Stimulated activated CD4-positive, alpha-beta T cell treated with anti-CD3 and anti-CD28 coated beads, Interleukin-4, amount 100 ng/mL, for 48 hours (primary cell): ENCODE results near the gene C6orf89.
"Not testable (repeated sequence)": the region's sequence is repeated elsewhere in the genome, so short reads cannot be mapped to it uniquely, and the experiment has no call there.

Experiments
- DNase-seq, 2 donors: peaks; one replicate each; pipeline ENCODE4 v3.0.0-alpha.2; 2020; ENCODE audit warnings: low read depth in 2 of 2

Gene C6orf89

DNA sequence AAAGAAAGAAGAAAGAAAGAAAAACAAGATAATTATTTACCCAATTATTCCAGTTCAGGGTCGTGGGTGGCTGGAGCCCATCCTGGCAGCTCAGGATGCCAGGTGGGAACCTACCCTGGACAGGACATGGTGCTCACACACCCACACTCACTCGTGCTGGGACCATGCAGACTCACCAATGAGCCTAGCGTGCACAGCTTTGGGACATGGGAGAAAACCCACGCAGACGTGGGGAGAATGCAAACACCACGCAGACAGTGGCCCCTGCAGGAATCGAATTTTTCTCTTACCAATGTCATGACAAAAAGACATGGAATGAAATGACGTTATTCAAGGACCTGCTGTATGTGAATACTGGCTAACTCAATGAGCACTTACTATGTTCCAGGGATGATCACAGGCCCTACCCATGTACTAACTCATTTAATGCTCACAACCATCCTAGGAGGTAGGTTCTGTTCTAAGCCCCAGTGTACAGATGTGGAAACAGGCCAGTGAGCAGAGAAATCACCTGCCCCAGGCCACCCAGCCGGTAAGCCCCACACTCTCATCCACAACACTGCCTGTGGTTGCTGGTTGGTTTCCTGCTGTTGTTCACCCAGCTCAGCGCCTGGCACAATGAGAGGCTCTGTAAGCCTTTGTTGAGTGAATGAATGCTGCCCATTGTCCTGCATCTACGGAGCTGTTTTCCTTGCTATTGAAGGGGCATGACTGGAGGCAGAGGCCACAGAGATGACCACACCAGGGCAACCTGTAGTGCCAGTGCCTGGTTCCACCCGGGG, 62.0 kb downstream of the C6orf89 start:
- DNase-seq: no peak

DNA sequence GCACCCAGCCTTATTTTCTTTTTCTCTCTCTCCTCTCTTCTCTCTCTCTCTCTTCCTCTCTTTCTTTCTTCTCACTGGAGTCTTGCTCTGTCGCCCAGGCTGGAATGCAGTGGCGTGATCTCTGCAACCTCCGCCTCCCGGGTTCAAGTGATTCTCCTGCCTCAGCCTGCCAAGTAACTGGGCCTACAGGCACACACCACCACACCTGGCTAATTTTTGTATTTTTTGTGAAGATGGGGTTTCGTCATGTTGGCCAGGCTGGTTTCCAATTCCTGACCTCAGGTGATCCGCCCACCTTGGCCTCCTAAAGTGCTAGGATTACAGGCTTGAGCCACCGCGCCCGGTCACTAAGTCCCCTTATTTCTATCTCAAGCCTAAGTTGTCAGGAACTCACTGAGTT, 63.3 kb downstream of the C6orf89 start:
- not testable (repeated sequence) for DNase-seq

DNA sequence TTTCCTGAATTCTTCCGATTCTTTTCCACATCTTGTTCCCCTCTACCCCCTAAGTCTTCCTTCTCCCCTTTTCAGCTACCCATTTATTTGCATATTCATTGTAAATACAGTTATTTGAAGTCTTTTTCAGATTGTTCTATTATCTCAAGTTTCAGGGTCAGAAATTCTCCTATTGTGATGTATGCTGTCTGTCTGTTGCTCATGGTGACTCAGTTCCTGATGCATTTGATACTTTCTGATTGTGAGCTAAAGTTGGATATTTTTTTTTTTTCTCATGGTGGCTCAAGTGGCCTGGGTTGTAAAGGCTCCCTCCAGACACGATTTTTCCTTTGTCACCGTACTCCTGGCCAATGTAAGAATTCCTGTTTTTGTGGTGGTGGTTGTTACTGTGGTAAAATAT, 63.9 kb downstream of the C6orf89 start:
- no peak for DNase-seq

DNA sequence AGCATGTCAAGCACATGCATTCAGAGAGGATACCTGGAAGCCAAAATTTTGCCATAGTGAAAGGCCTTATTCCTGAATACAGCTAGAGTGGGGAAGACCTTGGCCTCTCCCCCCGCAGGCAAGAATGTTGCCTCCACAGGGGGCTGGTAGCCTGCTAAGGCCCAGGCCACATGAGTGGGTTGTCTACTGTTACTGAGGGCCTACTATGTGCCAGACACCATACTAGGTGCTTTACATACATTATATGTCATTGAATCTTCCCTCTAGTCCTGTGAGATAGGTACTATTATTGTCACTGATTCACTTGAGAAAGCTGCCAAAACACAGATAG, 68.1 kb downstream of the C6orf89 start:
- no peak for DNase-seq

DNA sequence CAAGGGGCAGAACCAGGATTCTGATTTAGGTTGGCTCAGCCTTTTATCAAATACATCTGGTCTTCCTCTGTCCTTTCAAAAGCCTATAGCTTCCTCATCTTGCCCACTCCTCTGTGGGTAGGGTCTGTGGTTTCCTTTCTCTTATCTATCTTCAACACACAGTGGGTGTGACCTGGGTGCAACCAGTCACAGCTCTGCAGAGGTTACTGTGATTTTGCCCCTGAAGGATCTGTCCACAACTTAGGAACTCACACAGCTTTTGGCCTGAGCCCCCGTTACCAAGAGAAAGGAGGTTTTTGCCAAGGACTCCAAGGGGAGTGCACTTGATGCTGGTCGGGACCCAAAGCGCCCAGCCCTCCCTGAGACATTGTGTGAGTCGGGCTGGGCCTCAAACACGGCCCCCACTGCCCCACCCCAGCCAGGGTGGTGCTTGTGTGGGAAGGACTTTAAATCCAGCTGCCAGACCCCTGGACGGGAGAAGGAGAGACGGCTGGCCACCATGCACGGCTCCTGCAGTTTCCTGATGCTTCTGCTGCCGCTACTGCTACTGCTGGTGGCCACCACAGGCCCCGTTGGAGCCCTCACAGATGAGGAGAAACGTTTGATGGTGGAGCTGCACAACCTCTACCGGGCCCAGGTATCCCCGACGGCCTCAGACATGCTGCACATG, 68.6 kb downstream of the C6orf89 start, which contains the start of gene PI16:
Gene PI16 (plus strand): TSS at position 477 of the 670 bp plus-strand sequence. CDS start 23 bp downstream, at position 500.
- no peak for DNase-seq

DNA sequence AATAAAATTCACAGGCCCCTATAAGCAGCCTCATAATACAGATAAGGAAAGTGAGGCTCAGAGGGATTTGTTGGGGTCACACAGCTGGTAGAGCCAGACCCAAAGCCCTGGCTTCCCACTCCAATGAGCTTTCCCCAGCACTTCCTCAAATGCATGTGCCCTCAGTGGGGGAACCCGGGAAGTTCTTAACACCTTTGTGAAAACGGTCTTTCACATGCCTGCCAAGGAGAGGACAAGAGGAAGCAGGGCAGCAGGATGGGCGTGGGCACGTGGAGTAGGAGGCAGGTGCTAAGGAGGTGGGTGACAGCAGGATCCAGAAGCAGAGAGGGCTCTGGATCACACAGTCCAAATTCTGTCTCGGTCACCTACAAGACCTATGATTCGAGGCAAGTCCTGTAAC, 69.4 kb downstream of the C6orf89 start:
- no peak for DNase-seq

DNA sequence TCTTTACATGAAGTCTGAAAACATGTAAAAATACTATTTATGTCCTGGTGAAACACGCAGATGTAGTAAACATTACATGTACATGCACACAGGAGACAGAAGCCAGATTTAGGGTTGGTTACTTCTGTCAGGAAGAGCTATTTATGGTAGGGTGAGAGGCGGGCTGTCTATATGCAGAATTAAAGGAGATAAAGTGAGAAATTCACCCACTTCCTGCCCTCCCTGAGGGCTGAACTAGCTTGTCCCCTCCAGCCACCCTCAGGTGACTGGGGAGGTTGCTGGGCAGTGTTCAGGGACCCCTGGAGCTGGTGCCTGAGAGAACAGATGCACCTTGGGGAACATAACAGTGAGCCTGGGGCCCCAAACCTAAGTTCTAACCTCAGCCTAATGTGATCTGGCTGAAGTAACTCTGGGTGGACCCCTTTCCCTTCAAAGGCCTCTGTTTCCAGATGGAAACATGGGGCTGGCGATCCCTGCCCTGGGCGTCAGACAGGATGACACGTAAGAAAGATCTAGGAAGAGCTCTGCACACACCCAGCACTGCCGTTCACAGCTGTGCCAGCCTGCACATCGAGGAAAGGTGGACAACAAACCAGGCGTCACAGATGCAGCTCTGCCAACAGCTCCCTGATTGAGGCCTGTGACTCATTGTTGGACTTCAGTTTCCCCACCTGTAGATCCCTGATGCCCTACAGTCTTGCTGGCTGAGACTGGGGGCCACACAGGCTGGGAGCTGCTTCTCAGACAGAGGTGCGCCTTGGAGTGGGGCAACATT, 70.1 kb downstream of the C6orf89 start:
- DNase-seq: no peak

DNA sequence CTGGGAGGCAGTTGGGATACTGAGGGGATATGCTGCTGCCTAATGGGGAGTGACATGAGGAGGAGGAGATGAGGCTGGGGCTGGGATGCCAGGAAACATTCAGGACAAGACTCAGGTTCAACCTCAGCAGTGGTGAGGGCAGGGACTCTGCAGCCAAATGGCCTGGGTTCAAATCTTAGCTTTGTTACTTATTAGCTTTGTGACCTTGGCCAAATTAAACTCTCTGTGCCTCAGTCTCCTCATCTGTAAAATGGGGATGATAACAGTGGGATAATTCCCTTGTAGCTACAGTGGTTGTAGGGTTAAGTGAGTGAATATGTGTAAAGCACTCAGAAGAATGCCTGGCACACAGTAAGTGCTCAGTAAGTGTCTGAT, 70.7 kb downstream of the C6orf89 start:
- no peak for DNase-seq

DNA sequence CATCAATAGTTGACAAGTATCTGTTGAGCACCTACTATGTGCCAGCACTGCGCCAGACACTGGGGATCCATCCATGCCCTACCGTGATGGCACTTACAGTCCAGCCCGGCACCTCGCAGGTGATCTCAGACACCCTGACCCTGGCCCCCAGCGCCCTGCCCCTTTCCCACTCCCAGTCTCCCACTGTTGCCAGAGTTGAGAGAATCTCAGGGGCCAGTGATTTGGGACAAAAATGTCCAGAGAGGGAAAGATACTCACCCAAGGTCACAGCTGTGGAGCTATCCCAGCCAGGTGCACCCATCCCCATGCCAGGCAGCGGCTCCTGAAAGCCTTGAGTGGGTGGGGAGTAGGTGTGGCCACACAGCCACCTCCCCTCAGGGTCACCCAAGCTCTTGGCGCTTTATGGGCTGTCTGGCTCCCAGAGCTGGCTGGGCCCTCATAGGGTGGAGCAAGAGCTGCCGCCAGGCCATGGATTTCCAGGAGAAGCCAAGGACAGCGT, 72.1 kb downstream of the C6orf89 start:
- DNase-seq: no peak

DNA sequence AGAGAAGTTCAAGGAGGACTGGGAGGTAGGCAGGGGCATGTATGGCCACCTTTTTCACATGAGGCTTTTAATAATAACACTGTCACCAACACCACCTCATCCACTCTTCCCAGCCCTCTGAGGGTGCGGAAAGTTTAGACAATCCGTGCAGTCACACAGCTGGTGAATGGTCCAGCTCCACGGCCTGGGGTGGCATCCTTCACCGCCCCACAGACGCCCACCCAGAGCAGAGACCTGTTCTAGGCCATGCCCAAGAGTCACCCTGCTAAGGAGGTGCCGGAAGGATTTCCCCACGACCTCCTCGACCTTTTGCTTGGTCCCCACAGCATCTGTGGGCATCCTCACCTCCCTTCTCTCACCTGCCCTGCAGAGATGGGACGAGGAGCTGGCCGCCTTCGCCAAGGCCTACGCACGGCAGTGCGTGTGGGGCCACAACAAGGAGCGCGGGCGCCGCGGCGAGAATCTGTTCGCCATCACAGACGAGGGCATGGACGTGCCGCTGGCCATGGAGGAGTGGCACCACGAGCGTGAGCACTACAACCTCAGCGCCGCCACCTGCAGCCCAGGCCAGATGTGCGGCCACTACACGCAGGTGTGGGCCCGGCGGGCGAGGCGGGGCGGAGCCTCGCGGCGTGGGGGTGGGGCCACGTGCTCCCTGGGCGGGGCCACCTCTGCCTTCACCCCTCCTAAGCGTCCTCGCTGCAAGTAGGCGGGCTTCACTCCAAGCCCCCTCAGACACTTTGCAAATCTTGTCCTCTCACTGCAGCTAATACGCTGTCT, 73.2 kb downstream of the C6orf89 start:
- no peak for DNase-seq

DNA sequence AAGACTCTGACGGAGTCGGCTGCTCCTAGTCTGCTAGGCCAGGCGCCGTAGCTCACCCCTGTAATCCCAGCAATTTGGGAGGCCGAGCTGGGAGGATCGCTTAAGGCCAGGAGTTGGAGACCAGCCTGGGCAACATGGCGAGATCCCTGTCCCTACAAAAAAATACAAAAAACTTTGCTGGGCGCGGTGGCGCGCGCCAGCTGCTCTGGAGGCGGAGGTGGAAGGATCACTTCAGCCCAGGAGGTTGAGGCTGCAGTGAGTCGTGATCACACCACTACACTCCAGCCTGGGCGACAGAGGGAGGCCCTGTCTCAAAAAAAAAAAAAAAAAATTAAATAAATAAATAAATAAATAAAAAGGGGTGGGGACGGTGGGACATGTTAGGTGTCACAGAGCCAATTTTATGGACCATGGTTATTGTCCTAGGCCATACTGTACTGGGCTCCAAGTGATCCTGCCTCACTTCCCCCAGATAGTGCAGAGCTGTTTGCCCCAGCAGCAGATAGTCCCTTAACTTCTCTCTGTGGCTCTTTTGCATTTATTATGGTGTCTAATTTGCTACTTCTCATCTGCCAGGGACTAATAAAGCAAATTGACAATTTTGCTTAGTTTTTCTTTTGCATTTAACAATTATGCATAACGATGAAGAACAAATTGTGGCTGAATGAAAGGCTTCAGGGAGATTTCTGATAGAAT, 74.0 kb downstream of the C6orf89 start:
- DNase-seq: no peak

DNA sequence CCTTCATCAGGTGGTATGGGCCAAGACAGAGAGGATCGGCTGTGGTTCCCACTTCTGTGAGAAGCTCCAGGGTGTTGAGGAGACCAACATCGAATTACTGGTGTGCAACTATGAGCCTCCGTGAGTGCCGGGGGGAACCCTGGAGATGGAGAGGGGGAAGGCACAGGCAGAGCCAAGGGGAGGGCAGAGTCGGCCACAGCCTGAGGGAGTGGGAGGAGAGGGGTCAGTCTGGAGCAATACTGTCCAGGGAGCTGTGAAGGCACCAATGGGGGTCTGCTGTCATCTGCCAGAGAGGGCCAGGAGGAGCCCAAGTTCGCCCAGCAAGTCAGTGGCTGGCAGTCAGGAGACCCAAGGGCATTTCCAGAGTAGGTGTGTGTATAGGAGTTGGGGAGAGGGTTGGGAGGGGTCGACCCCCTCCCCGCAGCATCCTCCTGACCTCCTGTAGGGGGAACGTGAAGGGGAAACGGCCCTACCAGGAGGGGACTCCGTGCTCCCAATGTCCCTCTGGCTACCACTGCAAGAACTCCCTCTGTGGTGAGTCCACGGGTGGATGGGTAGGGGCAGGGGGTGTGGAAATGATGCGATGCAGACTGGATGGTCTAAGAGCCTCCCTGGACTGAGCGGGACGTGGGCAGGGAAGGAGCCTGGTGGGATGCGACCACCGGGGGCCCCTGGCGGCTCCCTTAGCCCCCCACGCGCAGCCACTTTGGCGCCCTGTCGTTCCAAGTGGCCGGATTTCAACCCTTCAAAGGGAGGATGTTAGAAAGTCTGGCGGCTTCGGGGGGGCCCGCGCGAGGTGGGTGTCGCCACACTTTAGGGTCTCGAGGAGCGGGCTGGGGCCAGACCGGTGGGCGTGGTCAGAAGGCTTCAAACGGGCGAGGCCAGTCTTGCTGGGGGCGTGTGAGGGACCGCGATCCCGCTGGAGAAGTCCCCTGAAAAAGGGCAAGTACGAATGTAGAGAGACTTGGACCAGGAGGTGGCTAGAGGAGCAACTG, 76.0 kb downstream of the C6orf89 start:
- DNase-seq: no peak

DNA sequence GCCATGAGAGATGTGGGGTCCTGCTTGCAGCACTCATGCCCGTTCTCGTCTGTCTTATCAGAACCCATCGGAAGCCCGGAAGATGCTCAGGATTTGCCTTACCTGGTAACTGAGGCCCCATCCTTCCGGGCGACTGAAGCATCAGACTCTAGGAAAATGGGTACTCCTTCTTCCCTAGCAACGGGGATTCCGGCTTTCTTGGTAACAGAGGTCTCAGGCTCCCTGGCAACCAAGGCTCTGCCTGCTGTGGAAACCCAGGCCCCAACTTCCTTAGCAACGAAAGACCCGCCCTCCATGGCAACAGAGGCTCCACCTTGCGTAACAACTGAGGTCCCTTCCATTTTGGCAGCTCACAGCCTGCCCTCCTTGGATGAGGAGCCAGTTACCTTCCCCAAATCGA, 77.1 kb downstream of the C6orf89 start:
- DNase-seq: peak; percentile 69 to 70

DNA sequence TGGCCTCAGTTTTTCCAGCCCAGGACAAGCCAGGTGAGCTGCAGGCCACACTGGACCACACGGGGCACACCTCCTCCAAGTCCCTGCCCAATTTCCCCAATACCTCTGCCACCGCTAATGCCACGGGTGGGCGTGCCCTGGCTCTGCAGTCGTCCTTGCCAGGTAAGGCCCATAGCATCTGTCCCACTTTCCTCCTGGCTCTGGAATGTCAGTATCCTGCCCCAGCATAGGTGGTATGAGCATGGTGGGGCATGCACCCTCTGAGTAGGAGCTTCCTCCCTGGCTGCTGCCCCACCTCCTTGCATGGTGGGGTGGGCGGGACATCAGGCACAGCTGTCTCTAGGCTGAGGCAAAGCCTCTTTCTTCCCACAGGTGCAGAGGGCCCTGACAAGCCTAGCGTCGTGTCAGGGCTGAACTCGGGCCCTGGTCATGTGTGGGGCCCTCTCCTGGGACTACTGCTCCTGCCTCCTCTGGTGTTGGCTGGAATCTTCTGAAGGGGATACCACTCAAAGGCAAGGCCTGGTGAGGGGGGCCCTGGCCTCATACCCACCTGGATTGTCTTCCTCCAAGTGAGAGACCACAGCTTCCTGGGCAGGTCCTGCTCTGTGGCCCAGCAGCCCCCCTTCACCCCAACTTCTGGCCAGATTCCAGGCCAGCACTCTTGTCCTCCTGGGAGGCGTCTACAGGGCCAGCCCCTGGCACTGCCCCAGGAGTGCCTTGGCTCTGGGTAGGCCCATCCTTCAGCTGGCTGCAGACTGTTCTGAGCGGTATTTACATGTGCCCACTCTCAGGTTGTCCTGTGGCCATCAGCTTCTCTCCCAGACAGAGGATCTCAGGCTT, 77.9 kb downstream of the C6orf89 start:
- DNase-seq: no peak

DNA sequence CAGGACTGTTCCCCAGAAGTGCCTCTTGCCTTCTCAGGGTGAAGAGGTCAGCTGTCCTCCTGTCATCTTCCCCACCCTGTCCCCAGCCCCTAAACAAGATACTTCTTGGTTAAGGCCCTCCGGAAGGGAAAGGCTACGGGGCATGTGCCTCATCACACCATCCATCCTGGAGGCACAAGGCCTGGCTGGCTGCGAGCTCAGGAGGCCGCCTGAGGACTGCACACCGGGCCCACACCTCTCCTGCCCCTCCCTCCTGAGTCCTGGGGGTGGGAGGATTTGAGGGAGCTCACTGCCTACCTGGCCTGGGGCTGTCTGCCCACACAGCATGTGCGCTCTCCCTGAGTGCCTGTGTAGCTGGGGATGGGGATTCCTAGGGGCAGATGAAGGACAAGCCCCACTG, 78.6 kb downstream of the C6orf89 start:
- DNase-seq: no peak

DNA sequence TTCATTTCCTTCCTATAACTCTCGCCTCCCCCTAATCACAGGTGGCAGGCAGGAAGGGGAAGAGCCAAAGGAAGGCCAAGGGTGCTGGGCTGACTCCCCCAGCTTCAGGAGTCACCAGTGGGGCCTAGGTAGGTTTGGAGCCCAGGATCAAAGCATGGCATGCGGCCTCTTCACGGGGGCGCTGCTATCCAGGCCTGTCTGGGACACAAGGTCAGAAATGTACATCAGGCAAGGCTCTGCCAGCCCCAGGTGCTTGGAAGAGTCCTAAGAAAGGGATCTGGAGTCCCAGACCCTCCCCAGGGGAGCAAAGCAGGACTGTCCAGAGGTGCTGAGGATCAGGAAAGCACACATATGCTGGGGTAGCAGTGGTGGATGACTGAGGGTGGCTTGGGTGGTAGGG, 79.2 kb downstream of the C6orf89 start:
- DNase-seq: no peak

DNA sequence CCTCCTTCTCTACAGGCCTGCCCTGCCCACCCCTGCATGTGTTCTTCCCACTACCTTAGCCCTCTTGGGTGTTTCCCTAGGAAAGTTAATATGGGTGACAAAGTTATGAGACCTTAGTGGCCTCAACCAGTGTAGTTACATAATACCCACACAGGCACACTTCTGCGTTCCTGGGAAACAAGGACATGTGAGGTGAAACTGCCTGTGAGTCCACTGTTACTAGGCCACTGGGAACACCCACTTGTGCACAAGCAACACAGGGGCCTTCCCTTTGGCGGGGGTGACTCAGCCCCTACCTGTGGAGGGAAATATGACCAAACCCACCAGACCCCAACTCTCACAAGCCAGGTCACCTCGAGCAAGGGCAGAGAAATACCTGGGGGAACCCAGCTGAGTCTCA, 81.5 kb downstream of the C6orf89 start:
- no peak for DNase-seq

DNA sequence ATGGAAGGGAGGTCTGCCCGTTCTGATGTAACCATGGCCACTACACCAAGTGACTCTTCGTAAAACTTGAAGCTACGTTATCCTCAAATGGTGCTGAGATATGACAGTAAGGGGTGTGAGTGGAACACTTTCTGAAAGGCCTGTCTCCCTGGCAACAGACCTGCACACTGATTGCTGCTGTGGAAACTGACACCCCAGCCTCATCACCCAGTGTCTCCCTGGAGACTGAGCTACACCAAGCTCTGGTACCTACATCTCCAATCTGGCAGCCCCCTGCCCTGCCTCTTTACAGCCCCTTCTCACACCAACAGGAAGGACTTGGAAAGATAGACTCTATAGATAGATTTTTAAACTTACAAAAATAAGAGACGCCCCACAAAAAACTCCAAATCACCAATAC, 82.0 kb downstream of the C6orf89 start:
- DNase-seq: no peak
